ENCODE results near the gene FMNL2. TPM values are rescaled to one million over a fixed set of nuclear protein-coding genes. Genes with fewer than 3 reads are reported as not detected.

The FMNL2 gene
- polyA plus RNA-seq, 4 donors = 7.0 to 23.3 (median 8.7) TPM

GRCh38 chr2:152615177-152615576 is 280.2 kb downstream of the FMNL2 start:
- FAIRE-seq = no peak

GRCh38 chr2:152617456-152618192 is 282.6 kb downstream of the FMNL2 start:
- Histone ChIP-seq H3K36me3 (ENCODE audit: control insufficient read depth in 3 of 3, insufficient read depth in 2 of 3, low read depth in 1 of 3, low read length in 3 of 3) (peaks cover 0 to 13% (median 2%) of the 10 kb centered on the region in 3 donors), H3K4me1 (ENCODE audit: control insufficient read depth in 3 of 3, insufficient read depth in 2 of 3, low read depth in 1 of 3, low read length in 2 of 3) (no peaks in the 10 kb centered on the region), H3K4me3 (ENCODE audit: low read depth in 1 of 3, low read length in 3 of 3) (no peak overlapping the region), H3K9me3 (ENCODE audit: control insufficient read depth in 2 of 2, insufficient read depth in 1 of 2, low read depth in 1 of 2, low read length in 1 of 2) (no peaks in the 10 kb centered on the region), H3K27me3 (ENCODE audit: control insufficient read depth in 3 of 3, insufficient read depth in 3 of 3, low read length in 3 of 3) (no peaks in the 10 kb centered on the region), H3K27ac (ENCODE audit: low read depth in 1 of 3, low read length in 2 of 3) (no peak overlapping the region)
- 88 to 92% (median 89%) methylated on average over 4 of the region's 4 CpGs for WGBS, 3 donors
- FAIRE-seq (no peak), DNase-seq (no peak)

More at GRCh38 chr2:152615177-152615576, 280.2 kb downstream of the FMNL2 start:
- Histone ChIP-seq H3K27ac (ENCODE audit: low read depth in 1 of 3, low read length in 2 of 3) (no peak overlapping the region), H3K36me3 (ENCODE audit: control insufficient read depth in 3 of 3, insufficient read depth in 2 of 3, low read depth in 1 of 3, low read length in 3 of 3) (peaks cover 0 to 7% (median 2%) of the 10 kb centered on the region in 3 donors), H3K4me3 (ENCODE audit: low read depth in 1 of 3, low read length in 3 of 3) (no peak overlapping the region), H3K4me1 (ENCODE audit: control insufficient read depth in 3 of 3, insufficient read depth in 2 of 3, low read depth in 1 of 3, low read length in 2 of 3) (peaks cover 0 to 7% (median 2%) of the 10 kb centered on the region in 3 donors), H3K27me3 (ENCODE audit: control insufficient read depth in 3 of 3, insufficient read depth in 3 of 3, low read length in 3 of 3) (no peaks in the 10 kb centered on the region), H3K9me3 (ENCODE audit: control insufficient read depth in 2 of 2, insufficient read depth in 1 of 2, low read depth in 1 of 2, low read length in 1 of 2) (no peaks in the 10 kb centered on the region)
- no peak for DNase-seq
- WGBS, 3 donors = 89 to 92% (median 90%) methylated on average over 5 of the region's 5 CpGs

GRCh38 chr2:152618193-152618564 is 283.2 kb downstream of the FMNL2 start:
- Histone ChIP-seq H3K27ac (ENCODE audit: low read depth in 1 of 3, low read length in 2 of 3) (no peak overlapping the region), H3K4me1 (ENCODE audit: control insufficient read depth in 3 of 3, insufficient read depth in 2 of 3, low read depth in 1 of 3, low read length in 2 of 3) (no peaks in the 10 kb centered on the region), H3K9me3 (ENCODE audit: control insufficient read depth in 2 of 2, insufficient read depth in 1 of 2, low read depth in 1 of 2, low read length in 1 of 2) (no peaks in the 10 kb centered on the region), H3K27me3 (ENCODE audit: control insufficient read depth in 3 of 3, insufficient read depth in 3 of 3, low read length in 3 of 3) (no peaks in the 10 kb centered on the region), H3K4me3 (ENCODE audit: low read depth in 1 of 3, low read length in 3 of 3) (no peak overlapping the region), H3K36me3 (ENCODE audit: control insufficient read depth in 3 of 3, insufficient read depth in 2 of 3, low read depth in 1 of 3, low read length in 3 of 3) (peaks cover 0 to 16% (median 2%) of the 10 kb centered on the region in 3 donors)
- WGBS, 3 donors = 88 to 92% (median 90%) methylated on average over 5 of the region's 5 CpGs
- DNase-seq (no peak), FAIRE-seq (no peak)

GRCh38 chr2:152620208-152620607 is 285.2 kb downstream of the FMNL2 start:
- Histone ChIP-seq H3K27me3 (ENCODE audit: control insufficient read depth in 3 of 3, insufficient read depth in 3 of 3, low read length in 3 of 3) (no peaks in the 10 kb centered on the region), H3K27ac (ENCODE audit: low read depth in 1 of 3, low read length in 2 of 3) (no peak overlapping the region), H3K9me3 (ENCODE audit: control insufficient read depth in 2 of 2, insufficient read depth in 1 of 2, low read depth in 1 of 2, low read length in 1 of 2) (no peaks in the 10 kb centered on the region), H3K4me1 (ENCODE audit: control insufficient read depth in 3 of 3, insufficient read depth in 2 of 3, low read depth in 1 of 3, low read length in 2 of 3) (no peaks in the 10 kb centered on the region), H3K4me3 (ENCODE audit: low read depth in 1 of 3, low read length in 3 of 3) (no peak overlapping the region), H3K36me3 (ENCODE audit: control insufficient read depth in 3 of 3, insufficient read depth in 2 of 3, low read depth in 1 of 3, low read length in 3 of 3) (peaks cover 0 to 16% (median 2%) of the 10 kb centered on the region in 3 donors)
- DNase-seq (no peak), FAIRE-seq (no peak)
- WGBS, 3 donors = 85 to 95% (median 92%) methylated on average over 7 of the region's 7 CpGs

- FAIRE-seq (no peak), DNase-seq (no peak)
- H3K36me3 ChIP-seq (ENCODE audit: control insufficient read depth in 3 of 3, insufficient read depth in 2 of 3, low read depth in 1 of 3, low read length in 3 of 3) = peaks cover 0 to 16% (median 2%) of the 10 kb centered on the region in 3 donors
- no peaks in the 10 kb centered on the region for H3K27me3 ChIP-seq (ENCODE audit: control insufficient read depth in 3 of 3, insufficient read depth in 3 of 3, low read length in 3 of 3)
- no peak overlapping the region for H3K27ac ChIP-seq (ENCODE audit: low read depth in 1 of 3, low read length in 2 of 3)
- no peaks in the 10 kb centered on the region for H3K4me1 ChIP-seq (ENCODE audit: control insufficient read depth in 3 of 3, insufficient read depth in 2 of 3, low read depth in 1 of 3, low read length in 2 of 3)
- no peak overlapping the region for H3K4me3 ChIP-seq (ENCODE audit: low read depth in 1 of 3, low read length in 3 of 3)
- no peaks in the 10 kb centered on the region for H3K9me3 ChIP-seq (ENCODE audit: control insufficient read depth in 2 of 2, insufficient read depth in 1 of 2, low read depth in 1 of 2, low read length in 1 of 2)
- 83 to 87% (median 87%) methylated on average over 9 of the region's 9 CpGs for WGBS, 3 donors
These were observed 286.0 kb downstream of the FMNL2 start for GRCh38 chr2:152620985-152621384.

- DNase-seq (no peak), FAIRE-seq (no peak)
- no peaks in the 10 kb centered on the region for H3K9me3 ChIP-seq (ENCODE audit: control insufficient read depth in 2 of 2, insufficient read depth in 1 of 2, low read depth in 1 of 2, low read length in 1 of 2)
- no peaks in the 10 kb centered on the region for H3K4me1 ChIP-seq (ENCODE audit: control insufficient read depth in 3 of 3, insufficient read depth in 2 of 3, low read depth in 1 of 3, low read length in 2 of 3)
- WGBS, 3 donors = 77 to 96% (median 93%) methylated on average over 3 of the region's 3 CpGs
- no peak overlapping the region for H3K4me3 ChIP-seq (ENCODE audit: low read depth in 1 of 3, low read length in 3 of 3)
- peaks cover 0 to 16% (median 4%) of the 10 kb centered on the region in 3 donors for H3K36me3 ChIP-seq (ENCODE audit: control insufficient read depth in 3 of 3, insufficient read depth in 2 of 3, low read depth in 1 of 3, low read length in 3 of 3)
- no peaks in the 10 kb centered on the region for H3K27me3 ChIP-seq (ENCODE audit: control insufficient read depth in 3 of 3, insufficient read depth in 3 of 3, low read length in 3 of 3)
- no peak overlapping the region for H3K27ac ChIP-seq (ENCODE audit: low read depth in 1 of 3, low read length in 2 of 3)
These were observed 287.2 kb downstream of the FMNL2 start for GRCh38 chr2:152622219-152622618.

GRCh38 chr2:152623076-152623740 is 288.2 kb downstream of the FMNL2 start:
- WGBS, 3 donors = 79 to 85% (median 82%) methylated on average over 13 of the region's 13 CpGs
- no peaks in the 10 kb centered on the region for H3K9me3 ChIP-seq (ENCODE audit: control insufficient read depth in 2 of 2, insufficient read depth in 1 of 2, low read depth in 1 of 2, low read length in 1 of 2)
- FAIRE-seq (no peak), DNase-seq (no peak)
- peaks cover 0 to 17% (median 4%) of the 10 kb centered on the region in 3 donors for H3K36me3 ChIP-seq (ENCODE audit: control insufficient read depth in 3 of 3, insufficient read depth in 2 of 3, low read depth in 1 of 3, low read length in 3 of 3)
- H3K4me3 ChIP-seq (ENCODE audit: low read depth in 1 of 3, low read length in 3 of 3) = no peak overlapping the region
- no peaks in the 10 kb centered on the region for H3K27me3 ChIP-seq (ENCODE audit: control insufficient read depth in 3 of 3, insufficient read depth in 3 of 3, low read length in 3 of 3)
- H3K4me1 ChIP-seq (ENCODE audit: control insufficient read depth in 3 of 3, insufficient read depth in 2 of 3, low read depth in 1 of 3, low read length in 2 of 3) = no peaks in the 10 kb centered on the region
- H3K27ac ChIP-seq (ENCODE audit: low read depth in 1 of 3, low read length in 2 of 3) = no peak overlapping the region

- Histone ChIP-seq H3K4me3 (ENCODE audit: low read depth in 1 of 3, low read length in 3 of 3) (no peak overlapping the region), H3K9me3 (ENCODE audit: control insufficient read depth in 2 of 2, insufficient read depth in 1 of 2, low read depth in 1 of 2, low read length in 1 of 2) (no peaks in the 10 kb centered on the region), H3K27ac (ENCODE audit: low read depth in 1 of 3, low read length in 2 of 3) (no peak overlapping the region), H3K36me3 (ENCODE audit: control insufficient read depth in 3 of 3, insufficient read depth in 2 of 3, low read depth in 1 of 3, low read length in 3 of 3) (peaks cover 0 to 19% (median 4%) of the 10 kb centered on the region in 3 donors), H3K4me1 (ENCODE audit: control insufficient read depth in 3 of 3, insufficient read depth in 2 of 3, low read depth in 1 of 3, low read length in 2 of 3) (no peaks in the 10 kb centered on the region), H3K27me3 (ENCODE audit: control insufficient read depth in 3 of 3, insufficient read depth in 3 of 3, low read length in 3 of 3) (no peaks in the 10 kb centered on the region)
- 97 to 100% (median 97%) methylated on average over 1 of the region's 2 CpGs for WGBS, 3 donors
- FAIRE-seq (no peak), DNase-seq (no peak)
These were observed 288.8 kb downstream of the FMNL2 start for GRCh38 chr2:152623775-152624174.
